Endodermal cell (in vitro differentiated cells): ENCODE data around the gene ARHGAP45. TPM values are rescaled to one million over a fixed set of nuclear protein-coding genes. Genes with fewer than 3 reads are reported as not detected.

Experiments
- DNase-seq: peaks from one replicate; pipeline ENCODE4 v3.0.0-alpha.2; 2017
- H3K27ac ChIP-seq: 2 replicates; pipeline ENCODE4 v1.5.1; 2013; ENCODE audit warnings: mild to moderate bottlenecking, low read depth, low read length, moderate library complexity
- H3K27me3 ChIP-seq: 2 replicates; pipeline ENCODE4 v1.6.1; 2013; ENCODE audit warnings: mild to moderate bottlenecking, low read length, moderate library complexity; ENCODE audit not compliant: insufficient read depth, control insufficient read depth, poor library complexity, severe bottlenecking
- H3K36me3 ChIP-seq: 2 replicates; pipeline ENCODE4 v1.7.0; 2013; ENCODE audit warnings: mild to moderate bottlenecking, low read length, moderate library complexity; ENCODE audit not compliant: control insufficient read depth, insufficient read depth
- H3K4me1 ChIP-seq: one replicate; pipeline ENCODE4 v1.7.0; 2013; ENCODE audit warnings: low read length; ENCODE audit not compliant: control insufficient read depth, insufficient read depth
- H3K4me3 ChIP-seq: 2 replicates; pipeline ENCODE4 v1.5.1; 2013; ENCODE audit warnings: mild to moderate bottlenecking, low read length, moderate library complexity
- H3K9ac ChIP-seq: 2 replicates; pipeline ENCODE4 v1.6.1; 2013; ENCODE audit warnings: mild to moderate bottlenecking, low read length, moderate library complexity; ENCODE audit not compliant: poor library complexity, severe bottlenecking; ENCODE audit errors: extremely low read depth
- H3K9me3 ChIP-seq: 2 replicates; pipeline ENCODE4 v1.6.1; 2013; ENCODE audit warnings: mild to moderate bottlenecking, low read length, moderate library complexity; ENCODE audit not compliant: control insufficient read depth
- H3K27ac Mint-ChIP-seq: 2 replicates; pipeline ENCODE4 v1.8.0; 2020; ENCODE audit warnings: mixed read lengths
- H3K27me3 Mint-ChIP-seq: 2 replicates; pipeline ENCODE4 v1.8.0; 2021; ENCODE audit warnings: mild to moderate bottlenecking, mixed read lengths; ENCODE audit not compliant: insufficient read depth
- H3K36me3 Mint-ChIP-seq: 2 replicates; pipeline ENCODE4 v1.8.0; 2020; ENCODE audit warnings: low read depth, mixed read lengths
- H3K4me1 Mint-ChIP-seq: 2 replicates; pipeline ENCODE4 v1.8.0; 2020; ENCODE audit warnings: mixed read lengths
- H3K4me3 Mint-ChIP-seq: 2 replicates; pipeline ENCODE4 v1.8.0; 2020; ENCODE audit warnings: mild to moderate bottlenecking, moderate library complexity, mixed read lengths
- H3K9me3 Mint-ChIP-seq: 2 replicates; pipeline ENCODE4 v1.8.0; 2020; ENCODE audit warnings: mild to moderate bottlenecking, mixed read lengths
- CTCF ChIP-seq: fragments of 200-600 bp; sonication (generic); conservative IDR thresholded peaks from 2 replicates; pipeline ENCODE4 v1.5.0; 2021; ENCODE audit warnings: antibody characterized with exemption, mild to moderate bottlenecking
- WGBS, 2 experiments: methylation state at CpG; one replicate each; pipeline versions ENCODE4 v1.1.5 to v1.1.7; 2013; ENCODE audit warnings: missing lambda C conversion rate in 2 of 2, mixed read lengths in 1 of 2; ENCODE audit not compliant: insufficient coverage in 1 of 2, insufficient read length in 1 of 2; 5-methylcytosine and 5-hydroxymethylcytosine counted together
- total RNA-seq, 2 donors: library from RNA; stranded (reverse); fragmentation: NEBNext Ultra II Directional in 1 of 2; extraction: Animal tissue kit (Norgen Biotek cat#: 25700) in 1 of 2; gene quantifications; 2 replicates in 1 of 2; 3 replicates in 1 of 2; pipeline ENCODE4 v1.2.1, GENCODE V29; 2021

ARHGAP45 gene
- total RNA-seq, 2 donors from 2014 or later = 14.8 to 17.1 TPM

- H3K4me3 Mint-ChIP-seq = no peak overlapping the region
- peaks cover 11% of the 10 kb centered on the region for H3K36me3 Mint-ChIP-seq
- TF ChIP-seq CTCF = no peak
- no peaks in the 10 kb centered on the region for H3K27me3 Mint-ChIP-seq
- H3K4me1 Mint-ChIP-seq = peaks cover 8% of the 10 kb centered on the region
- no peaks in the 10 kb centered on the region for H3K27me3 ChIP-seq
- H3K4me3 ChIP-seq = no peak overlapping the region
- H3K27ac ChIP-seq = no peak overlapping the region
- H3K9me3 ChIP-seq = no peaks in the 10 kb centered on the region
- peaks cover 5% of the 10 kb centered on the region for H3K4me1 ChIP-seq
- no peak for DNase-seq
- H3K36me3 ChIP-seq = peaks cover 12% of the 10 kb centered on the region
- no peaks in the 10 kb centered on the region for H3K9me3 Mint-ChIP-seq
- 97 to 99% methylated on average over 5 to 7 of the region's 7 CpGs for WGBS, 2 experiments
- H3K27ac Mint-ChIP-seq = no peak overlapping the region
- no peak overlapping the region for H3K9ac ChIP-seq
Observed at GRCh38 chr19:1097810-1098176, 30.8 kb downstream of the ARHGAP45 start.

- H3K9ac ChIP-seq = no peak overlapping the region
- no peaks in the 10 kb centered on the region for H3K27me3 ChIP-seq
- no peak overlapping the region for H3K4me3 ChIP-seq
- WGBS, 2 experiments = 83 to 88% methylated on average over 11 to 15 of the region's 15 CpGs
- H3K27ac ChIP-seq = no peak overlapping the region
- H3K36me3 Mint-ChIP-seq = peaks cover 5% of the 10 kb centered on the region
- H3K4me1 Mint-ChIP-seq = peaks cover 8% of the 10 kb centered on the region
- H3K4me3 Mint-ChIP-seq = no peak overlapping the region
- H3K36me3 ChIP-seq = peaks cover 5% of the 10 kb centered on the region
- no peak for DNase-seq
- peaks cover 5% of the 10 kb centered on the region for H3K4me1 ChIP-seq
- no peak overlapping the region for H3K27ac Mint-ChIP-seq
- no peaks in the 10 kb centered on the region for H3K9me3 Mint-ChIP-seq
- H3K9me3 ChIP-seq = no peaks in the 10 kb centered on the region
- no peak for TF ChIP-seq CTCF
- no peaks in the 10 kb centered on the region for H3K27me3 Mint-ChIP-seq
Observed at GRCh38 chr19:1098177-1099051, 31.4 kb downstream of the ARHGAP45 start.

GRCh38 chr19:1101337-1101698 lies 34.4 kb downstream of the ARHGAP45 start:
- Histone ChIP-seq H3K36me3 (peaks cover 5% of the 10 kb centered on the region), H3K27me3 (no peaks in the 10 kb centered on the region), H3K27ac (peak overlapping the region; percentile 49), H3K9me3 (no peaks in the 10 kb centered on the region), H3K4me1 (peaks cover 5% of the 10 kb centered on the region), H3K4me3 (no peak overlapping the region), H3K9ac (no peak overlapping the region)
- 79 to 82% methylated on average over 7 to 9 of the region's 9 CpGs for WGBS, 2 experiments
- Mint-ChIP-seq H3K27me3 (no peaks in the 10 kb centered on the region), H3K27ac (peak overlapping the region; percentile 94), H3K9me3 (no peaks in the 10 kb centered on the region), H3K4me3 (no peak overlapping the region), H3K36me3 (peaks cover 3% of the 10 kb centered on the region), H3K4me1 (peaks cover 6% of the 10 kb centered on the region)
- DNase-seq = no peak
- TF ChIP-seq CTCF = no peak
